Right lobe of liver (tissue), 6 donors: ENCODE results near the gene PSMD3. TPM values are rescaled to one million over a fixed set of nuclear protein-coding genes. Genes with fewer than 3 reads are reported as not detected.
A peak's percentile ranks its signal among the peaks of the same experiment; 100 is the strongest.

ENCODE experiments used
- ATAC-seq, 4 donors: fragments of 200-7000 bp; cut with Tn5 transposase; one replicate each; pipeline ENCODE4 v1.9.1; 2020; ENCODE audit warnings: mild to moderate bottlenecking in 4 of 4, moderate library complexity in 4 of 4
- DNase-seq, 3 donors: peaks; one replicate each; pipeline ENCODE4 v3.0.0-alpha.2; 2020
- H3K27ac ChIP-seq, 3 donors: fragments of 200-600 bp; one replicate each; pipeline ENCODE4 v1.8.0; 2022
- H3K27me3 ChIP-seq, 2 donors: fragments of 200-600 bp; one replicate each; pipeline ENCODE4 v1.8.0; 2022
- H3K36me3 ChIP-seq, 4 donors: fragments of 200-600 bp; sonication (generic) in 1 of 4; one replicate each; pipeline versions ENCODE4 v1.5.1 to v1.8.0; 2017 to 2022; ENCODE audit warnings: control low read depth in 1 of 4
- H3K4me1 ChIP-seq, 4 donors: fragments of 200-600 bp; sonication (generic) in 1 of 4; one replicate each; pipeline versions ENCODE4 v1.5.1 to v1.8.0; 2017 to 2022; ENCODE audit warnings: control low read depth in 1 of 4
- H3K4me3 ChIP-seq, 3 donors: fragments of 200-600 bp; one replicate each; pipeline ENCODE4 v1.8.0; 2022
- H3K9me3 ChIP-seq, 4 donors: fragments of 200-600 bp; sonication (generic) in 1 of 4; one replicate each; pipeline versions ENCODE4 v1.5.1 to v1.8.0; 2017 to 2022; ENCODE audit warnings: control low read depth in 1 of 4
- CTCF ChIP-seq, 4 donors: fragments of 200-600 bp in 3 of 4; fragments of 450-650 bp in 1 of 4; IDR thresholded peaks; one replicate each; pipeline versions ENCODE4 v1.5.1 to v1.8.0; 2016 to 2022; ENCODE audit warnings: antibody characterized with exemption in 4 of 4, mild to moderate bottlenecking in 2 of 4
- POLR2A ChIP-seq: fragments of 450-650 bp; IDR thresholded peaks from one replicate; pipeline ENCODE4 v1.6.1; 2017; ENCODE audit warnings: antibody characterized with exemption, mild to moderate bottlenecking
- WGBS: methylation state at CpG from one replicate; pipeline ENCODE4 v1.1.6; 2018; ENCODE audit warnings: low coverage, low lambda C conversion rate; ENCODE audit not compliant: insufficient coverage; ENCODE audit errors: missing lambda C conversion rate; 5-methylcytosine and 5-hydroxymethylcytosine counted together
- intact Hi-C, 2 donors: fragments of 100-400 bp; cut with DNase I; formaldehyde crosslinking; loops; one replicate each; pipeline versions ENCODE4 v1.11.2 to v1.14.1; 2022
- total RNA-seq, 6 experiments: library from RNA; depleted of rRNA in 2 of 6; stranded (reverse); fragments of >200 nt in 2 of 6; fragmentation: NEBNext Ultra II Directional in 3 of 6; extraction: Animal tissue kit (Norgen Biotek cat#: 25700) in 3 of 6; gene quantifications; one replicate each; pipeline versions ENCODE4 v1.1.0 to v1.2.4, GENCODE V29; 2016 to 2023
- donor health status: DM: no; HTN: yes; CAD: no.
- donor health status: DM: no; HTN: no; CAD: no.
- donor health status: DM: no; HTN: no; CAD: no.
- donor health status: DM: no; HTN: yes; CAD: no.
- donor health status: DM: no; HTN: yes; CAD: no.

The PSMD3 gene
- total RNA-seq, 6 experiments from 2014 or later: 58.3 to 85.3 (median 67.4) TPM

DNA sequence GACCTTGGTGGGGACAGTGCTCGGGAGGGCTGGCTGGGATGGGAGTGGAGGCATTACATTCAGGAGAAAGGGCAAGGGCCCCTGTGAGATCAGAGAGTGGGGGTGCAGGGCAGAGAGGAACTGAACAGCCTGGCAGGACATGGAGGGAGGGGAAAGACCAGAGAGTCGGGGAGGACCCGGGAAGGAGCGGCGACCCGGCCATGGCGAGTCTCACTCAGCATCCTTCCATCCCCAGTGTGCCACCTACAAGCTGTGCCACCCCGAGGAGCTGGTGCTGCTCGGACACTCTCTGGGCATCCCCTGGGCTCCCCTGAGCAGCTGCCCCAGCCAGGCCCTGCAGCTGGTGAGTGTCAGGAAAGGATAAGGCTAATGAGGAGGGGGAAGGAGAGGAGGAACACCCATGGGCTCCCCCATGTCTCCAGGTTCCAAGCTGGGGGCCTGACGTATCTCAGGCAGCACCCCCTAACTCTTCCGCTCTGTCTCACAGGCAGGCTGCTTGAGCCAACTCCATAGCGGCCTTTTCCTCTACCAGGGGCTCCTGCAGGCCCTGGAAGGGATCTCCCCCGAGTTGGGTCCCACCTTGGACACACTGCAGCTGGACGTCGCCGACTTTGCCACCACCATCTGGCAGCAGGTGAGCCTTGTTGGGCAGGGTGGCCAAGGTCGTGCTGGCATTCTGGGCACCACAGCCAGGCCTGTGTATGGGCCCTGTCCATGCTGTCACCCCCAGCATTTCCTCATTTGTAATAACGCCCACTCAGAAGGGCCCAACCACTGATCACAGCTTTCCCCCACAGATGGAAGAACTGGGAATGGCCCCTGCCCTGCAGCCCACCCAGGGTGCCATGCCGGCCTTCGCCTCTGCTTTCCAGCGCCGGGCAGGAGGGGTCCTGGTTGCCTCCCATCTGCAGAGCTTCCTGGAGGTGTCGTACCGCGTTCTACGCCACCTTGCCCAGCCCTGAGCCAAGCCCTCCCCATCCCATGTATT, 35.7 kb downstream of the PSMD3 start:
- no peaks in the 10 kb centered on the region for H3K27me3 ChIP-seq
- H3K36me3 ChIP-seq: peaks cover 0 to 8% (median 2%) of the 10 kb centered on the region in 4 donors
- no peaks in the 10 kb centered on the region for H3K9me3 ChIP-seq
- TF ChIP-seq POLR2A (no peak), CTCF (IDR thresholded peaks at IDR 0.05) (no peak)
- ATAC-seq (no peak), DNase-seq (no peak)
- no peak overlapping the region for H3K4me3 ChIP-seq
- intact Hi-C loops: loop anchor here (10.0 kb wide), 4 partner anchors 59 to 179 kb away; partner anchors contain the start of gene RAPGEFL1 (in 1 of the 2)
- no peak overlapping the region for H3K27ac ChIP-seq
- no peaks in the 10 kb centered on the region for H3K4me1 ChIP-seq
- 65% methylated on average over 12 of the region's 26 CpGs for WGBS

DNA sequence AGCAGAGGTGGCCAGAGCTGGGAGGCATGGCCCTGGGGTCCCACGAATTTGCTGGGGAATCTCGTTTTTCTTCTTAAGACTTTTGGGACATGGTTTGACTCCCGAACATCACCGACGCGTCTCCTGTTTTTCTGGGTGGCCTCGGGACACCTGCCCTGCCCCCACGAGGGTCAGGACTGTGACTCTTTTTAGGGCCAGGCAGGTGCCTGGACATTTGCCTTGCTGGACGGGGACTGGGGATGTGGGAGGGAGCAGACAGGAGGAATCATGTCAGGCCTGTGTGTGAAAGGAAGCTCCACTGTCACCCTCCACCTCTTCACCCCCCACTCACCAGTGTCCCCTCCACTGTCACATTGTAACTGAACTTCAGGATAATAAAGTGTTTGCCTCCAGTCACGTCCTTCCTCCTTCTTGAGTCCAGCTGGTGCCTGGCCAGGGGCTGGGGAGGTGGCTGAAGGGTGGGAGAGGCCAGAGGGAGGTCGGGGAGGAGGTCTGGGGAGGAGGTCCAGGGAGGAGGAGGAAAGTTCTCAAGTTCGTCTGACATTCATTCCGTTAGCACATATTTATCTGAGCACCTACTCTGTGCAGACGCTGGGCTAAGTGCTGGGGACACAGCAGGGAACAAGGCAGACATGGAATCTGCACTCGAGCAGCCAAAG, 36.9 kb downstream of the PSMD3 start:
- Histone ChIP-seq H3K4me1 (no peaks in the 10 kb centered on the region), H3K36me3 (peaks cover 0 to 18% (median 8%) of the 10 kb centered on the region in 4 donors), H3K27me3 (no peaks in the 10 kb centered on the region), H3K9me3 (no peaks in the 10 kb centered on the region), H3K27ac (peak overlapping the region in 1 of 3 donors; percentile 18), H3K4me3 (no peak overlapping the region)
- DNase-seq (no peak), ATAC-seq (peak in 2 of 4 donors; percentile 6 to 18)
- WGBS: 59% methylated on average over 14 of the region's 15 CpGs
- intact Hi-C loops: loop anchor here (10.0 kb wide), 4 partner anchors 57 to 177 kb away; partner anchors contain the start of gene RAPGEFL1 (in 1 of the 2)
- TF ChIP-seq CTCF (IDR thresholded peaks at IDR 0.05) (no peak), POLR2A (no peak)

GRCh38 chr17:40018211-40019121, 37.9 kb downstream of the PSMD3 start:
- intact Hi-C loops: loop anchor here (10.0 kb wide), 4 partner anchors 56 to 176 kb away; partner anchors contain the start of gene RAPGEFL1 (in 1 of the 2)
- no peak for TF ChIP-seq POLR2A
- no peak for TF ChIP-seq CTCF (IDR thresholded peaks at IDR 0.05)
- ATAC-seq (peak in 2 of 4 donors; percentile 14 to 20), DNase-seq (peak in 1 of 3 donors; percentile 45)
- H3K27me3 ChIP-seq: no peaks in the 10 kb centered on the region
- H3K4me1 ChIP-seq: peaks cover 0 to 2% (median 0%) of the 10 kb centered on the region in 4 donors
- 51% methylated on average over 5 of the region's 15 CpGs for WGBS
- H3K27ac ChIP-seq: no peak overlapping the region
- H3K4me3 ChIP-seq: no peak overlapping the region
- H3K9me3 ChIP-seq: no peaks in the 10 kb centered on the region
- H3K36me3 ChIP-seq: peaks cover 0 to 21% (median 8%) of the 10 kb centered on the region in 4 donors
